GM19397 (cell line): ENCODE data around the gene TET3.

Experiments used
- ATAC-seq: cut with Tn5 transposase; IDR thresholded peaks from one replicate; pipeline ENCODE4 v1.9.1; 2021; ENCODE audit warnings: mild to moderate bottlenecking, moderate library complexity; ENCODE audit not compliant: unreplicated experiment

Gene TET3

GRCh38 chr2:74003494-74004211 is 18.9 kb downstream of the TET3 start:
- ATAC-seq = no peak

DNA sequence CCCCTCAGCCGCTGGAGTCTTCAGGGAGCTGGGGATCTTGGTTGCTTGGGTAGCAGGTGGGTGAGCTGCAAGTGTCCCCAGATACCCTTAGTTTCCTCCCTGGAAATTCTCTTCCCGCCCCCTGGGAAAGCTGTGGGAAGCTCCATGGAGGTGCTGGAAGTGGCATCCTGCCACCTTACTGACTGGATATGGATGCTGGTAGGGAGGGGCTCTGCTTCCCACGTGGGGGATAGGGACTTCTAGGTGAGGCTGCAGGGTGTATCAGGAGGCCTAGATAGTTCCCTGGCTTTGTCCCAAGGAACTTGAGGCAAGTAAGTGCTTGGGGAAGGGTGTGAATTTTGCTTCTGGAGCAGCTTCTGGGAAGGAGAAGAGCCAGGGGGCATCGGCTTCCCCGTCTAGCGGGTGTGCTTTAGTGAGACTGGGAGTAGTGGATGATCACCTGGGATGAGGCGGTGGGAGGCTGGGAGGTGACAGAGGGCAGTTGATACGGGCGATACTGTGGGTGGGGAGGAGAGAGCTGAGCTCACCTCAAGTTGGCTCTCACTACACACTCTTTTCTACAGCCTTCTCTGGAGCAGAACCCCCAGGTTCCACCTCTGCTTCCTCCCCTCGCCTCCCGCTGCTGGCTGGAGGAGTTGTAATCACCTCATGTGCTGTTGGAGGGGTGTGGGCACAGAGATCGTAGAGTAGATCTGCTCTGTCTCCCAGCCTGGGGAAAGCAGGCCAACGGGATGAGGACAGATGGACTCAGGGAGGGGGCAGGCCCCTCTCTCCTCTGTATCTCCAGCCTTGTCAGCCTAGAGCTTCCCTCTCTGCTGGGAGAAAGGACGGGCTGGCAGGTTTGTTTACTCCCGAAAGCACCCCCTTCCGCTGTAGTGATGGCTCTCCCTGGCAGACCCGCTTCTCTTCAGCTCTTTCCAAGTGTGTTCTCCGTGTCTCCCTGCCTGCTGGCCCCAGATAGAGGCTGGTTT is 19.8 kb downstream of the TET3 start:
- ATAC-seq = no peak

DNA sequence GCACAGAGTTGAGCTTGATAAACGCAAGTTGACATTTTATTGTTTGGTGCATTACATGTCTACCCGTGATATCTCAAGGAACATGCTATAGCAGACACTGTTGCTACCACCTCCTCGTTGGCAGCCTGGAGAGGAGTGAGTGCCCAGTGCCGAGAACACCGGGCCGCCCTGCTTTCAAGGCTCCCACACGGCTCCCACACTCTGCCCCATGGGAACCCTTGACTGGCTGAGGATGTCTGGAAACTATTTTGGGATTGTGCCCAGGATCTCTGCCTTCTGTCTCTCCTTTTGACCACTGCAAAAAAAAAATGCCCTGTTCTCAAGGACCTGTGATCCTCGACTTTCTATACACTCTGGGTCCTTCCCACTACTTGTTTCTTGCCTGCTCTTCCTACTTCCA is 21.1 kb downstream of the TET3 start:
- no peak for ATAC-seq

DNA sequence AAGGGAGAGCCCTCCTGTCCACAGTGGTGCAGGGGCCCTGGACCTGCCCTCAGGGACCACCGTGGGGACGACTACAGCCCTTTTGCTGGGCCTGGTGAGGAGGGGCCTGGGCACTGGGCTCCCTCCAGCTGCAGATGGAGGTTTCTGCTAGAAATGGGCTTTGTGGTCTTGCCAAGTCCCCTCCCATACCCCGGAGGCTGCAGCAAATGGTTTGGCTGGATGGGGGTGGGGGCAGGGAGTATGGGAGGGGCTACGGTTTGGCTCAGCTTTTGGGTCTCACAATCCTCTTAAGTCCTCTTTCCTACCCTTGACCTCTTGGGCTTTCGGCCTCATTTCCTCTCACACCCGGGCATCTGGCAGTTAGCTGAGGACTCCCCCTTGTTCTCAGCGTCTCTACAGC is 21.7 kb downstream of the TET3 start:
- ATAC-seq = no peak

DNA sequence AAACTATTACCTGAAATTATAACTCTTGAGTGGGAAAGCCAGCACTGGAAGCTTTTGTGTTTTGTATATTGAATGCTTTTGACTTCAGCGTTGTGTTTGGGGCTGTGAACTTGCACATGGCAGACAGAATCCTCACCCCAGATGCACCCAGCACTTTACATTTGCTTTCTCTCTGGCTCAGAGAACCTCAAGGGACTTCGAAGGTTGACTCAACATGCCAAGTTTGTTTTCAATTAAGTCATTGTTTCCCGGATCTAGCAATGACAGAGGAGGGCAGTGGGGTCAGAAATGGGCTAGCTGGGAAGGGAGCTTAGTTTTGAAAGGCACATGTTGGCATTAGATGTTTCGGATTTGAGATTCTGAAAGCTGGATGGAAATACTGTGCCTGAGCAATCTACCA is 22.4 kb downstream of the TET3 start:
- ATAC-seq = no peak

DNA sequence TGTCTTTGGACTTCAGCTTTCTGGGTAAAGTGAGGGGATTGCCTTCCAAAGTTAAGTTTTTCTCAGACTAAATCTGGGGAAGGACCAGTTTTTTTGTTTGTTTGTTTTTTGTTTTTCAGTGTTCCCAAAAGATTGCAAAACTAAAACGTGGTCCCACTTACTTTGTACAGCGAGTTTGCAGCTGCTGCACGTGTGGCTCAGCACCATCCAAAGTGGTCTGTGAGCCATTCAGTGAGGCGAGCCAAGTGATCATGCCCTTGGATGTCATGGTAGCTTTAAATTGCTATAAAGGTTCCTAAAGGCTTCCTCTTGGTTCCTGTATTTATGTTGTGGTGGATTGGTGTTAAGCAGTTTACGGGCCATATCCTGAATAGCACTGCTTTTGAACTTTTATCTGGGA is 23.0 kb downstream of the TET3 start:
- no peak for ATAC-seq

- ATAC-seq = no peak
Measured at GRCh38 chr2:74008761-74009395, 24.2 kb downstream of the TET3 start.

DNA sequence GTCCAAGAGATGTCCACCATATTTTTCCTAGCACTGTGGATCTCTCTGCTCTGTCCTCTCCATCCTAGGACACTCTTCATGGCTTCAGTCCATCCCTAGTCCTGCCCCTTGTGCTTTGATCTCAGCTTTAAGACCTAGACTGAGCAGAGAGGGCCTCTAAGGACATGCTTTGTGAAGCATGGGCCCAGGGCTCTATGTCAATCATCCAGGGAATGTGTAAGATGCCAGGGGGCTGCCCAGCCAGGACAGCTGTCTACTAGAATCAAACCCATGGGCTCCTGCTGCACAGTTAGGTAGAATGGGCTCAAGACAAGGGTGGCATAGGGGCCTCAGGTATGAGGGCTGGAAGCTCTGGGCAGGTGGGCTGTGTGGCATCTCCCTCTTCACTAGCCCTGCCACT is 24.9 kb downstream of the TET3 start:
- no peak for ATAC-seq

DNA sequence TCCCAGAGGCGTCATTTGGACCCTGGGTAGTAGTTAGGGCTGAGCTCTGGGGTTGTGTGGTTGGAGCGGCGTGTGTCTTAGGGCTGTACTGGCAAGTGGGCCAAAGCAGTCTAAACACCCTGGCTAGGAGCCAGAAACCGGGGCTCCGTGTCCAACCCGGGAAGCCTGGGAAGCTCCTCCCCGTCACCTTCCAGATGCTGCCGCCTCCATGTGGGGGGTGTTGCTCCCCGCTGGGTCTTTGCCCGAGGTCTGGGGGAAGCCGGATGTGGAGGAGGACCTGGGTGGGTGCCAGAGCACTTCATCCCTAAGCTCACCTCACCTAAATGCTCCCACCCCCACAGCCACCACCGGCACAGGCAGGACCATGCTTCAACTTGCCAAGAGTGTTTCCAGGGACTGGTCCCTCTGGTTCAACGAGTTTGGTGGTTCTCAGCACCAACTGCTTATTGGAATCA is 25.4 kb downstream of the TET3 start:
- no peak for ATAC-seq

DNA sequence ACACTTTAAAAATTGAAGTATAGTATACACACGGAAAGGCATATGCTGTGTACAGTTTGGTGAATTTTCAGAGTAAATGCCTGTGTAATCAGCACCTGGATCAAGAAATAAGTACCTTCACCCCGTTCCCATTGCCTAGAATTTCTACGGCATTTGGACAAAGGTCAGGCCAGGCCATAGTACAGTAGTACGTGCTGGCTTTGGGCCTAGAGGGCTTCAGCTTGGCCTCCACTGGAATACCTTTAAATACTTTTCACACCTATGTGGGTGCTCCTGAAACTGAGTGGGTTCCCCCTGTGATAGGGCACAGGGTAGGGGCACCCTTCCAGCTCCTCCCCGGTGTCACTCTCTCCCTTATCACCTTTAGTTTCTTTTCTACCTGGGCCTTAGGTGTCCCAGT is 26.5 kb downstream of the TET3 start:
- no peak for ATAC-seq

GRCh38 chr2:74014813-74015212 is 30.1 kb downstream of the TET3 start:
- ATAC-seq = no peak

GRCh38 chr2:74017223-74017622 is 32.5 kb downstream of the TET3 start:
- ATAC-seq = peak; percentile 57

- ATAC-seq = no peak
Measured at GRCh38 chr2:74019516-74019915, 34.8 kb downstream of the TET3 start.

- no peak for ATAC-seq
Measured at GRCh38 chr2:74020702-74021406, 36.1 kb downstream of the TET3 start.

GRCh38 chr2:74021407-74021755 is 36.7 kb downstream of the TET3 start:
- ATAC-seq = no peak

DNA sequence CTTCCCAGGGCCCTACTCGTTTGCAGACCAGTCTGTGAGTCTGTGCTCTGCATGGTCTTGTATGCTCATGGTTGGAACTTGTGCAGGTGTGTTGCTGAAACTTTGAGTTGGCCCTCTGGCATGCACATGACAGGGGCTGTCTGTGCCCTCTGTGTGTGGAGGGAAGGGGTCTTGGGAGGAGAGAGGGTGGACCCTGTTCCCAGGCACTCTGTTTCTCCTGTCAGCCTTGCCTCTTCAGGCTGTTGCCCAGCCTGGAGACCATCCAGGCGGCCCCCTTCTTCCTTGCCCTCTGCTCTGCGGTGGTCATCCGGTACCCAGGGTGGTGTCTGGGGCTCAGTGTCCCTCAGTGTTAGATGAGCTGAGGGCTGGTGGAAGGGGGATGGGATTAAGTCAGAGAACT is 39.5 kb downstream of the TET3 start:
- no peak for ATAC-seq

DNA sequence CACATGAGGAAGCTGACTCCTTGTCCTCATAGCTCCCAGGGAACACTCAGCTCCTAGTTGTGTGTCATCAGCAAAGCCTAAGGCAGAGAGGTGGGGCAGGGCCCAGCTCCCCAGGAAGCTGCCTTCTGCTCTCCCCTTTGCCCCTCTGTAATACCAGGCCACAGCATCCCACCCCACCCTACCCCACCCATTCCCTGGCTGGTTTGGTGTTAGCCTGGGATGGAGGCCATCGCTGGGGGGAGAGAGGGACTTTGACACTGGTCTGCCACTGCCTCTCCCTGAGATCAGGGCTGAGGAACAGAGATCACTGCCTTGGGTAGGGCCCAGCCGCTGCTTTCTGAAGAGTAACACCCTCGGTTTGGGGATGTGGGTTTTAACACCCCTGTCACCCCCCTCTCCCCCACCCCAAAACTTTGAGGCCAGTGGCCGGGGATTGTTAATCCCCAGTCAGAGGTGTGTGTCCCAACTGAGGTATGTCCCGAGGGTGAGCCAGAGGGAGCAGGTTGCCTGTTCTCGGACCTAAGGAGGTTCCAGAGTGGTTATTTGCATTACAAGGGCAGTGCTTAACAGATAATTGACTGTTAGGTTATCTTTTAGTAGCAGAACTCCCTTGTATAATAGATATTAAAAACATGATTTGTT is 41.4 kb downstream of the TET3 start:
- ATAC-seq = no peak

GRCh38 chr2:74026687-74027241 is 42.1 kb downstream of the TET3 start:
- no peak for ATAC-seq

DNA sequence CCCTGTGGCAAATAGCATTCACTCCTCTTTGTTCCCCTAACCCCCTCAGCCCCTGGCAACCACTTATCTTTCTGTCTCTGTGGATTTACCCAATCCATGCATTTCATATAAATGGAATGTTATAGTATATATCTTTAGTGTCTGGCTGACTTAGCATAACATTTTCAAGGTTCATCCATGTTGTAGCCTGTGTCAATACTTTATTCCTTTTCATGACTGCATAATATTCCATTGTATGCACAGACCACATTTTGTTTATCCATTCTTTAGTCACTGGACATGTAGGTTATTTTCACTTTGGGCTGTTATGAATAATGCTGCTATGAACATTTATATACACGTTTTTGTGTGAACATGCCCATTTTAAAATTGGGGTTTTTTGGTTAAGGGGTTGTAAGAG is 42.8 kb downstream of the TET3 start:
- ATAC-seq = no peak

DNA sequence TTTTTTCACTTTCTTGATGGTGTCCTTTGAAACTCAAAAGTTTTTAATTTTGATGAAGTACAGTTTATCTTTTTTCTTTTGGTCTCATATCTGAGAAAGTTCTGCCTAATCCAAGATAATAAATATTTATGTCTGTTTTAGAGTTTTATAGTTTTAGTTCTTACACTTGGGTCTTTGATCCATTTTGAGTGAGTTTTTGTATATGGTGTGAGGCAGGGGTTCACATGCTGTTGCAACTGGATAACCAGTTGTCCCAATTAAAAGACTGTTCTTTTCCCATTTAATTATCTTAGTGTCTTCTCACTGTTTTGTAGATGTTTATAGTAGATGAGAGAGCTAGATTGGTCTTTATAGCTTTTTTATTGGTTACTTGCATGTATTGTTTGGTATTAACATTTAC is 43.6 kb downstream of the TET3 start:
- no peak for ATAC-seq
